ENCODE results near the gene CNR2.

- TF ChIP-seq CTCF (IDR thresholded peaks at IDR 0.05) (no peak), POLR2A (IDR thresholded peaks at IDR 0.05) (no peak)
Observed at GRCh38 chr1:23915466-23915865, 2.3 kb upstream of the CNR2 start.

Measured in body of pancreas (tissue), 4 donors.